CD14-positive monocyte (primary cell): ENCODE measurements around the gene ARHGEF37. TPM values are rescaled to one million over a fixed set of nuclear protein-coding genes. Genes with fewer than 3 reads are reported as not detected.
"Not testable (repeated sequence)": the region's sequence is repeated elsewhere in the genome, so short reads cannot be mapped to it uniquely, and the experiment has no call there.

Source experiments
- DNase-seq, 3 donors: peaks; one replicate each; pipeline ENCODE4 v3.0.0-alpha.2; 2011 to 2022
- H2AFZ ChIP-seq: 2 replicates; pipeline ENCODE4 v1.6.0; 2012; ENCODE audit warnings: mild to moderate bottlenecking, low read depth, low read length, inconsistent platforms; ENCODE audit not compliant: insufficient read depth, poor library complexity, severe bottlenecking
- H3K27ac ChIP-seq, 2 donors: 1 replicate in 1 of 2; 2 replicates in 1 of 2; pipeline ENCODE4 v1.5.1; 2012 to 2013; ENCODE audit warnings: low read length in 2 of 2, control low read depth in 1 of 2, inconsistent platforms in 1 of 2, low read depth in 1 of 2, mild to moderate bottlenecking in 1 of 2
- H3K27me3 ChIP-seq, 2 donors: one replicate each; pipeline versions ENCODE4 v1.6.0 to v1.6.1; 2011 to 2013; ENCODE audit warnings: low read length in 2 of 2; ENCODE audit not compliant: control insufficient read depth in 2 of 2, insufficient read depth in 2 of 2
- H3K36me3 ChIP-seq, 2 donors: replicated peaks in 1 of 2; 1 replicate in 1 of 2; 2 replicates in 1 of 2; pipeline versions ENCODE4 v1.5.1 to v1.6.1; 2012 to 2013; ENCODE audit warnings: low read length in 2 of 2, control low read depth in 1 of 2, inconsistent platforms in 1 of 2, mild to moderate bottlenecking in 1 of 2; ENCODE audit not compliant: insufficient read depth in 2 of 2, control insufficient read depth in 1 of 2
- H3K4me1 ChIP-seq, 2 donors: 1 replicate in 1 of 2; 2 replicates in 1 of 2; pipeline versions ENCODE4 v1.5.1 to v1.6.1; 2012 to 2013; ENCODE audit warnings: low read length in 2 of 2, control low read depth in 1 of 2, inconsistent platforms in 1 of 2, mild to moderate bottlenecking in 1 of 2, moderate library complexity in 1 of 2; ENCODE audit not compliant: insufficient read depth in 2 of 2, control insufficient read depth in 1 of 2
- H3K4me2 ChIP-seq: replicated peaks from 2 replicates; pipeline ENCODE3; 2012; ENCODE audit warnings: low read length, moderate library complexity, mild to moderate bottlenecking; ENCODE audit not compliant: poor library complexity, severe bottlenecking; ENCODE audit errors: extremely low read depth
- H3K4me3 ChIP-seq, 3 experiments: fragments of 200-600 bp in 1 of 3; sonication (generic) in 1 of 3; replicated peaks in 1 of 3; 1 replicate in 2 of 3; 2 replicates in 1 of 3; pipeline ENCODE4 v1.5.1; 2011 to 2013; ENCODE audit warnings: low read length in 3 of 3, mild to moderate bottlenecking in 3 of 3, control low read depth in 2 of 3, low read depth in 2 of 3, inconsistent platforms in 1 of 3, moderate library complexity in 1 of 3
- H3K79me2 ChIP-seq: 2 replicates; pipeline ENCODE4 v1.6.0; 2012; ENCODE audit warnings: mild to moderate bottlenecking, control low read depth, inconsistent platforms, low read length, moderate library complexity; ENCODE audit not compliant: insufficient read depth
- H3K9ac ChIP-seq: 2 replicates; pipeline ENCODE4 v1.6.0; 2017; ENCODE audit warnings: low read length, mild to moderate bottlenecking; ENCODE audit not compliant: insufficient read depth, poor library complexity, severe bottlenecking
- H3K9me3 ChIP-seq, 2 donors: replicated peaks in 1 of 2; 1 replicate in 1 of 2; 2 replicates in 1 of 2; pipeline versions ENCODE4 v1.5.1 to v1.6.1; 2012 to 2013; ENCODE audit warnings: low read length in 2 of 2, control low read depth in 1 of 2; ENCODE audit not compliant: control insufficient read depth in 1 of 2, insufficient read depth in 1 of 2
- H4K20me1 ChIP-seq: 2 replicates; pipeline ENCODE4 v1.6.0; 2012; ENCODE audit warnings: mild to moderate bottlenecking, low read length, control low read depth, moderate library complexity; ENCODE audit not compliant: insufficient read depth
- H3K27ac Mint-ChIP-seq, 7 donors: one replicate each; pipeline ENCODE4 v1.8.0; 2020; ENCODE audit warnings: mild to moderate bottlenecking in 7 of 7, mixed read lengths in 7 of 7, moderate library complexity in 6 of 7, inconsistent platforms in 2 of 7
- H3K27me3 Mint-ChIP-seq, 3 donors: one replicate each; pipeline ENCODE4 v1.8.0; 2021 to 2022; ENCODE audit warnings: low read depth in 3 of 3, mild to moderate bottlenecking in 3 of 3, mixed read lengths in 3 of 3, moderate library complexity in 3 of 3, inconsistent platforms in 1 of 3
- H3K36me3 Mint-ChIP-seq, 2 donors: one replicate each; pipeline ENCODE4 v1.8.0; 2020; ENCODE audit warnings: mixed read lengths in 2 of 2, inconsistent platforms in 1 of 2, mild to moderate bottlenecking in 1 of 2
- H3K4me1 Mint-ChIP-seq: one replicate; pipeline ENCODE4 v1.8.0; 2020; ENCODE audit warnings: mild to moderate bottlenecking, mixed read lengths
- H3K4me3 Mint-ChIP-seq, 2 donors: one replicate each; pipeline ENCODE4 v1.8.0; 2020; ENCODE audit warnings: mild to moderate bottlenecking in 2 of 2, mixed read lengths in 2 of 2, moderate library complexity in 1 of 2
- H3K9me3 Mint-ChIP-seq, 7 donors: one replicate each; pipeline ENCODE4 v1.8.0; 2020 to 2022; ENCODE audit warnings: mixed read lengths in 7 of 7, mild to moderate bottlenecking in 6 of 7, moderate library complexity in 6 of 7, inconsistent platforms in 2 of 7
- WGBS: methylation state at CpG from one replicate; pipeline ENCODE4 v1.1.5; 2013; ENCODE audit warnings: missing lambda C conversion rate; ENCODE audit not compliant: insufficient coverage; 5-methylcytosine and 5-hydroxymethylcytosine counted together
- intact Hi-C, 2 donors: fragments of 100-400 bp; cut with micrococcal nuclease; formaldehyde crosslinking; loops; one replicate each; pipeline versions ENCODE4 v1.15.0 to v1.15.1; 2023
- polyA plus RNA-seq, 3 donors: library from polyadenylated mRNA; depleted of rRNA in 1 of 3; unstranded in 2 of 3; stranded (reverse) in 1 of 3; fragments of 300-500 nt in 2 of 3; fragments of >200 nt in 1 of 3; fragmentation: Illumina TruSeq in 2 of 3; gene quantifications; 1 replicate in 2 of 3; 2 replicates in 1 of 3; pipeline ENCODE4 v1.2.3, GENCODE V29; 2012 to 2021
- TF ChIP-seq, protein P1 (sequence below): fragments of 200-600 bp; IDR thresholded peaks from one replicate; pipeline ENCODE4 v1.8.0; 2022; ENCODE audit warnings: antibody characterized with exemption, mild to moderate bottlenecking

ARHGEF37 gene
- polyA plus RNA-seq, 3 donors: not detected

DNA sequence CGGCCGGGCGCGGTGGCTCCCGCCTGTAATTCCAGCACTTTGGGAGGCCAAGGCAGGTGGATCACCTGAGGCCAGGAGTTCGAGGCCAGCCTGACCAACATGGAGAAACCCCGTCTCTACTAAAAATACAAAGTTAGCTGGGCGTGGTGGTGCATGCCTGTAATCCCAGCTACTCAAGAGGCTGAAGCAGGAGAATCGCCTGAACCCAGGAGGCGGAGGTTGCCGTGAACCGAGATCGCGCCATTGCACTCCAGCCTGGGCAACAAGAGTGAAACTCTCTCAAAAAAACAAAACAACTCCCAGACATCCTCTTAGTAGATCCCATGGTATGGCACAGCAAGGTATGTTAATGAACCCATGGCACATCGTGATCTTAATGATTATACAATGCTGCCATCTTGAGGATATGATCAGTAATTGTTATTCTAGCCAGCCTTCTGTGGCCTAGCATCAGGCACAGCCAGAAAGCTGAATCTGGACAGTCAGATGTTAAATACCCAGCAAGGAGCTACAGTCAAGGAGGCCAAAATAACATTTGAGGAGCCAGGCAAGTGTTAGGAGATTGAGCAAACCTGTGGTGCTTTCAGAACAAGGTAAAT lies 16.7 kb upstream of the ARHGEF37 start:
- not testable (repeated sequence) for H2AFZ ChIP-seq, H3K9ac ChIP-seq, H3K27ac ChIP-seq, H3K4me3 ChIP-seq, H3K4me3 Mint-ChIP-seq, H3K4me2 ChIP-seq, H3K9me3 Mint-ChIP-seq, H3K27me3 Mint-ChIP-seq, H4K20me1 ChIP-seq, H3K36me3 ChIP-seq, H3K36me3 Mint-ChIP-seq, H3K27me3 ChIP-seq, H3K9me3 ChIP-seq, H3K79me2 ChIP-seq, H3K27ac Mint-ChIP-seq
- peaks cover 10% of the 10 kb centered on the region for H3K4me1 Mint-ChIP-seq
- DNase-seq: peak; percentile 47 to 77 (median 63)
- TF ChIP-seq, protein P1, sequence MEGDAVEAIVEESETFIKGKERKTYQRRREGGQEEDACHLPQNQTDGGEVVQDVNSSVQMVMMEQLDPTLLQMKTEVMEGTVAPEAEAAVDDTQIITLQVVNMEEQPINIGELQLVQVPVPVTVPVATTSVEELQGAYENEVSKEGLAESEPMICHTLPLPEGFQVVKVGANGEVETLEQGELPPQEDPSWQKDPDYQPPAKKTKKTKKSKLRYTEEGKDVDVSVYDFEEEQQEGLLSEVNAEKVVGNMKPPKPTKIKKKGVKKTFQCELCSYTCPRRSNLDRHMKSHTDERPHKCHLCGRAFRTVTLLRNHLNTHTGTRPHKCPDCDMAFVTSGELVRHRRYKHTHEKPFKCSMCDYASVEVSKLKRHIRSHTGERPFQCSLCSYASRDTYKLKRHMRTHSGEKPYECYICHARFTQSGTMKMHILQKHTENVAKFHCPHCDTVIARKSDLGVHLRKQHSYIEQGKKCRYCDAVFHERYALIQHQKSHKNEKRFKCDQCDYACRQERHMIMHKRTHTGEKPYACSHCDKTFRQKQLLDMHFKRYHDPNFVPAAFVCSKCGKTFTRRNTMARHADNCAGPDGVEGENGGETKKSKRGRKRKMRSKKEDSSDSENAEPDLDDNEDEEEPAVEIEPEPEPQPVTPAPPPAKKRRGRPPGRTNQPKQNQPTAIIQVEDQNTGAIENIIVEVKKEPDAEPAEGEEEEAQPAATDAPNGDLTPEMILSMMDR: peak; percentile 70
- peaks cover 6 to 10% of the 10 kb centered on the region in 2 donors for H3K4me1 ChIP-seq
- intact Hi-C loops: loop anchor here (5.0 kb wide), 3 partner anchors 122 to 197 kb away; no protein-coding TSS in a partner anchor
- 41% methylated on average over 7 of the region's 15 CpGs for WGBS

DNA sequence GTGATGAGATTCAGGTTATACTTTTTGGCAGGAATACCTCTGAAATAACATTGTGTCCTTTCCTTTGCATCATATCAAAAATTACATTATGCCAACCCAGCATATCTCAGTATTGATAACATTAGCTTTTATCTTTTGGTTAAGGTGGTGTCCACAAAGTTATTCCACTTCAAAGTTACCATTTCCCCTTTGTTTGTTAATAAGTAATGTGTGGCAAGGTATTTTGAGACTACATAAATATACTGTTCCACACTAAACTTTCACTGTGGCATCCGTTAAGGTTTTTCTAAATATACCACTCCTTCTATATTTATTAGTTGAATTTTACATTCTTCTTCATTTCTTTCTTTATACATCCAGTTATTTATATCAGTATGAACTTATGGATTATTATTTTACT lies 14.1 kb upstream of the ARHGEF37 start:
- Histone ChIP-seq H3K79me2 (no peaks in the 10 kb centered on the region), H3K4me3 (no peak overlapping the region), H3K27ac (no peak overlapping the region), H3K9me3 (no peaks in the 10 kb centered on the region), H2AFZ (no peak overlapping the region), H3K36me3 (no peaks in the 10 kb centered on the region), H3K27me3 (no peaks in the 10 kb centered on the region), H3K4me2 (no peak overlapping the region), H4K20me1 (no peaks in the 10 kb centered on the region), H3K9ac (no peak overlapping the region), H3K4me1 (no peaks in the 10 kb centered on the region)
- intact Hi-C loops: loop anchor here (5.0 kb wide), 2 partner anchors 185 to 200 kb away; no protein-coding TSS in a partner anchor
- H3K27me3 Mint-ChIP-seq: peaks cover 0 to 3% (median 1%) of the 10 kb centered on the region in 3 donors
- TF ChIP-seq, protein P1: no peak
- no CpG with 5 or more reads among the region's 1 CpG for WGBS
- H3K36me3 Mint-ChIP-seq: no peaks in the 10 kb centered on the region
- DNase-seq: no peak
- H3K4me1 Mint-ChIP-seq: no peaks in the 10 kb centered on the region
- H3K27ac Mint-ChIP-seq: no peak overlapping the region
- no peaks in the 10 kb centered on the region for H3K9me3 Mint-ChIP-seq
- no peak overlapping the region for H3K4me3 Mint-ChIP-seq
